Right atrium auricular region (tissue), 2 donors: ENCODE data around the gene IVNS1ABP. TPM values are rescaled to one million over a fixed set of nuclear protein-coding genes. Genes with fewer than 3 reads are reported as not detected.
A peak's percentile ranks its signal among the peaks of the same experiment; 100 is the strongest.

Source experiments
- DNase-seq: peaks from one replicate; pipeline ENCODE4 v3.0.0-alpha.2; 2019; ENCODE audit warnings: low spot score
- H3K27ac ChIP-seq, 2 donors: fragments of 200-600 bp; sonication (generic); 1 replicate in 1 of 2; 2 replicates in 1 of 2; pipeline ENCODE4 v1.5.1; 2016 to 2019
- H3K27me3 ChIP-seq, 2 donors: fragments of 200-600 bp; sonication (generic); one replicate each; pipeline versions ENCODE4 v1.5.1 to v1.6.0; 2017 to 2019
- H3K36me3 ChIP-seq: fragments of 200-600 bp; sonication (generic); one replicate; pipeline ENCODE4 v1.5.1; 2016
- H3K4me1 ChIP-seq, 2 donors: fragments of 200-600 bp; sonication (generic); one replicate each; pipeline versions ENCODE4 v1.5.1 to v1.6.0; 2017 to 2019
- H3K4me3 ChIP-seq, 2 donors: fragments of 200-600 bp; sonication (generic); 1 replicate in 1 of 2; 2 replicates in 1 of 2; pipeline ENCODE4 v1.5.1; 2017 to 2019; ENCODE audit warnings: mild to moderate bottlenecking in 1 of 2, moderate library complexity in 1 of 2
- H3K9me3 ChIP-seq, 2 donors: fragments of 200-600 bp; sonication (generic); one replicate each; pipeline ENCODE4 v1.5.1; 2019
- CTCF ChIP-seq, 2 donors: fragments of 200-600 bp; sonication (generic); IDR thresholded peaks; one replicate each; pipeline ENCODE4 v1.5.1; 2019; ENCODE audit warnings: antibody characterized with exemption in 2 of 2
- total RNA-seq, 2 donors: library from RNA; depleted of rRNA; stranded (reverse); fragments of >200 nt; gene quantifications; one replicate each; pipeline ENCODE4 v1.1.0, GENCODE V29; 2016

IVNS1ABP gene
- total RNA-seq, 2 donors from 2014 or later: 20.6 to 21.3 TPM

- DNase-seq: no peak
- H3K36me3 ChIP-seq: peaks cover 55% of the 10 kb centered on the region
- no peaks in the 10 kb centered on the region for H3K9me3 ChIP-seq
- no peak for TF ChIP-seq CTCF (IDR thresholded peaks at IDR 0.05)
- H3K27me3 ChIP-seq: no peaks in the 10 kb centered on the region
- no peak overlapping the region for H3K4me3 ChIP-seq
- H3K27ac ChIP-seq: no peak overlapping the region
- H3K4me1 ChIP-seq: peaks cover 0 to 7% of the 10 kb centered on the region in 2 donors
Measured at GRCh38 chr1:185295091-185295490, 22.0 kb downstream of the IVNS1ABP start.

- TF ChIP-seq CTCF (IDR thresholded peaks at IDR 0.05): no peak
Measured at GRCh38 chr1:185293967-185294542, 23.0 kb downstream of the IVNS1ABP start.

GRCh38 chr1:185292237-185292636 is 24.8 kb downstream of the IVNS1ABP start:
- no peak overlapping the region for H3K4me3 ChIP-seq
- DNase-seq: no peak
- peaks cover 26% of the 10 kb centered on the region for H3K36me3 ChIP-seq
- no peak for TF ChIP-seq CTCF (IDR thresholded peaks at IDR 0.05)
- H3K27me3 ChIP-seq: no peaks in the 10 kb centered on the region
- H3K27ac ChIP-seq: peak overlapping the region in 1 of 2 donors; percentile 3
- H3K4me1 ChIP-seq: peaks cover 0 to 7% of the 10 kb centered on the region in 2 donors
- H3K9me3 ChIP-seq: no peaks in the 10 kb centered on the region

More at GRCh38 chr1:185293967-185294542, 23.0 kb downstream of the IVNS1ABP start:
- Histone ChIP-seq H3K27ac (no peak overlapping the region), H3K27me3 (no peaks in the 10 kb centered on the region), H3K4me1 (peaks cover 0 to 7% of the 10 kb centered on the region in 2 donors), H3K9me3 (no peaks in the 10 kb centered on the region), H3K4me3 (no peak overlapping the region), H3K36me3 (peaks cover 45% of the 10 kb centered on the region)
- DNase-seq: no peak

GRCh38 chr1:185291652-185292051 is 25.4 kb downstream of the IVNS1ABP start:
- no peaks in the 10 kb centered on the region for H3K27me3 ChIP-seq
- H3K4me3 ChIP-seq: no peak overlapping the region
- H3K27ac ChIP-seq: no peak overlapping the region
- no peak for DNase-seq
- peaks cover 0 to 7% of the 10 kb centered on the region in 2 donors for H3K4me1 ChIP-seq
- H3K9me3 ChIP-seq: no peaks in the 10 kb centered on the region
- no peak for TF ChIP-seq CTCF (IDR thresholded peaks at IDR 0.05)
- H3K36me3 ChIP-seq: peaks cover 21% of the 10 kb centered on the region

GRCh38 chr1:185291159-185291558 is 25.9 kb downstream of the IVNS1ABP start:
- H3K9me3 ChIP-seq: no peaks in the 10 kb centered on the region
- H3K27ac ChIP-seq: no peak overlapping the region
- no peak for TF ChIP-seq CTCF (IDR thresholded peaks at IDR 0.05)
- no peak for DNase-seq
- no peak overlapping the region for H3K4me3 ChIP-seq
- peaks cover 0 to 7% of the 10 kb centered on the region in 2 donors for H3K4me1 ChIP-seq
- peaks cover 16% of the 10 kb centered on the region for H3K36me3 ChIP-seq
- H3K27me3 ChIP-seq: no peaks in the 10 kb centered on the region

- Histone ChIP-seq H3K27me3 (no peaks in the 10 kb centered on the region), H3K9me3 (no peaks in the 10 kb centered on the region), H3K27ac (no peak overlapping the region), H3K4me3 (no peak overlapping the region), H3K4me1 (peaks cover 0 to 10% of the 10 kb centered on the region in 2 donors), H3K36me3 (peaks cover 9% of the 10 kb centered on the region)
- no peak for TF ChIP-seq CTCF (IDR thresholded peaks at IDR 0.05)
- no peak for DNase-seq
Measured at GRCh38 chr1:185289880-185290279, 27.2 kb downstream of the IVNS1ABP start.
